T-cell (primary cell): ENCODE results near the gene CD37. TPM values are rescaled to one million over a fixed set of nuclear protein-coding genes. Genes with fewer than 3 reads are reported as not detected.

Source experiments
- total RNA-seq, 35 experiments: library from RNA in 6 of 35; stranded (reverse) in 6 of 35; fragments of 120-200 nt in 1 of 35; gene quantifications; one replicate each; pipeline versions ENCODE4 v1.2.1 to v1.2.4 and lab custom pipeline; 2013 to 2026

CD37 gene
- total RNA-seq, 5 donors from 2014 or later (not counting 1 experiment from before 2014, with no cell fraction given): 365 to 435 (median 369) TPM

Other genes with a start within 250 kb of the CD37 start
- gene SNRNP70, start 250.0 kb upstream of the CD37 start, total RNA-seq: 100 to 1,000 TPM; 406 to 704 (median 645) TPM
- gene LIN7B, start 221.0 kb upstream of the CD37 start, total RNA-seq: 10 to 100 TPM in 3 of 5 donors, 1 to 10 TPM in 2; 8.1 to 17.8 (median 12.9) TPM
- 1 to 10 TPM; 2.1 to 3.7 (median 2.5) TPM for gene C19orf73, start 216.3 kb upstream of the CD37 start, total RNA-seq
- gene PPFIA3, start 215.9 kb upstream of the CD37 start, total RNA-seq: 1 to 10 TPM; 3.8 to 4.7 (median 4.1) TPM
- gene HRC, start 180.0 kb upstream of the CD37 start, total RNA-seq: not detected
- gene TRPM4, start 177.6 kb upstream of the CD37 start, total RNA-seq: under 1 TPM in 3 of 5 donors, not detected in 2; 0.43 to 0.89 (median 0.50) TPM
- gene SLC6A16, start 10.2 kb upstream of the CD37 start, total RNA-seq: 1 to 10 TPM; 5.4 to 8.1 (median 6.4) TPM
- under 1 TPM in 3 of 5 donors, not detected in 2; 0.20 to 0.43 (median 0.28) TPM for gene TEAD2, start 27.0 kb downstream of the CD37 start, total RNA-seq
- not detected for gene DKKL1, start 28.5 kb downstream of the CD37 start, total RNA-seq
- under 1 TPM in 2 of 5 donors, not detected in 3; 0.25 to 0.26 TPM for gene KASH5, start 52.8 kb downstream of the CD37 start, total RNA-seq
- not detected for gene PTH2, start 88.0 kb downstream of the CD37 start, total RNA-seq
- under 1 TPM in 1 of 5 donors, not detected in 4; 0.16 TPM for gene GFY, start 90.0 kb downstream of the CD37 start, total RNA-seq
- gene SLC17A7, start 106.1 kb downstream of the CD37 start, total RNA-seq: under 1 TPM in 2 of 5 donors, not detected in 3; 0.09 to 0.20 TPM
- gene PIH1D1, start 116.4 kb downstream of the CD37 start, total RNA-seq: 100 to 1,000 TPM; 122 to 196 (median 163) TPM
- 10 to 100 TPM; 32.8 to 57.2 (median 46.3) TPM for gene ALDH16A1, start 117.8 kb downstream of the CD37 start, total RNA-seq
- gene FLT3LG, start 138.8 kb downstream of the CD37 start, total RNA-seq: 100 to 1,000 TPM; 238 to 356 (median 260) TPM
- 1,000 to 10,000 TPM; 5,307 to 6,396 (median 5,878) TPM for gene RPL13A, start 152.2 kb downstream of the CD37 start, total RNA-seq
- 1,000 to 10,000 TPM; 2,401 to 3,215 (median 2,914) TPM for gene RPS11, start 161.0 kb downstream of the CD37 start, total RNA-seq
- gene FCGRT, start 177.3 kb downstream of the CD37 start, total RNA-seq: 10 to 100 TPM; 20.3 to 41.5 (median 26.4) TPM
- 1 to 10 TPM; 1.2 to 5.7 (median 1.3) TPM for gene RCN3, start 192.6 kb downstream of the CD37 start, total RNA-seq
- gene NOSIP, start 245.2 kb downstream of the CD37 start, total RNA-seq: 100 to 1,000 TPM; 152 to 297 (median 176) TPM
- gene PRRG2, start 245.9 kb downstream of the CD37 start, total RNA-seq: 1 to 10 TPM in 3 of 5 donors, under 1 TPM in 2; 0.37 to 1.7 (median 1.2) TPM